Tibial nerve (tissue), 4 donors: Measurements from ENCODE around the gene CCDC184. TPM values are rescaled to one million over a fixed set of nuclear protein-coding genes. Genes with fewer than 3 reads are reported as not detected.

Experiments
- DNase-seq, 2 donors: peaks; one replicate each; pipeline ENCODE4 v3.0.0-alpha.2; 2019; ENCODE audit warnings: low spot score in 2 of 2
- H3K27ac ChIP-seq, 4 donors: fragments of 200-600 bp; sonication (generic) in 3 of 4; one replicate each; pipeline ENCODE4 v1.5.1; 2017 to 2019; ENCODE audit warnings: mild to moderate bottlenecking in 1 of 4
- H3K27me3 ChIP-seq, 2 donors: fragments of 200-600 bp; sonication (generic) in 1 of 2; one replicate each; pipeline versions ENCODE4 v1.5.1 to v1.6.0; 2017 to 2019
- H3K36me3 ChIP-seq, 3 donors: fragments of 200-600 bp; sonication (generic); one replicate each; pipeline ENCODE4 v1.5.1; 2018 to 2019
- H3K4me1 ChIP-seq, 4 donors: fragments of 200-600 bp; sonication (generic) in 3 of 4; one replicate each; pipeline ENCODE4 v1.5.1; 2017 to 2019
- H3K4me3 ChIP-seq, 4 donors: fragments of 200-600 bp; sonication (generic) in 3 of 4; one replicate each; pipeline ENCODE4 v1.5.1; 2017 to 2019; ENCODE audit warnings: mild to moderate bottlenecking in 1 of 4, moderate library complexity in 1 of 4
- H3K9me3 ChIP-seq, 4 donors: fragments of 200-600 bp; sonication (generic) in 3 of 4; one replicate each; pipeline ENCODE4 v1.5.1; 2017 to 2019
- EP300 ChIP-seq, 2 donors: sonication (generic); formaldehyde crosslinking; IDR thresholded peaks; one replicate each; pipeline ENCODE4 v1.6.1; 2017; ENCODE audit warnings: antibody characterized with exemption in 2 of 2, mild to moderate bottlenecking in 1 of 2
- POLR2A ChIP-seq, 2 donors: fragments of 450-650 bp; IDR thresholded peaks; one replicate each; pipeline ENCODE4 v1.6.1; 2017; ENCODE audit warnings: antibody characterized with exemption in 2 of 2, mild to moderate bottlenecking in 2 of 2, moderate library complexity in 2 of 2
- WGBS, 2 donors: methylation state at CpG; one replicate each; pipeline ENCODE4 v1.1.5; 2018; 5-methylcytosine and 5-hydroxymethylcytosine counted together
- total RNA-seq, 4 donors: library from RNA; depleted of rRNA; stranded (reverse); fragments of >200 nt; gene quantifications; one replicate each; pipeline ENCODE4 v1.1.0, GENCODE V29; 2016
- TF ChIP-seq, protein P1 (sequence below), 5 experiments: fragments of 200-600 bp in 3 of 5; fragments of 450-650 bp in 2 of 5; sonication (generic) in 3 of 5; IDR thresholded peaks; one replicate each; pipeline ENCODE4 v1.5.1; 2016 to 2019; ENCODE audit warnings: antibody characterized with exemption in 5 of 5, mild to moderate bottlenecking in 3 of 5, moderate library complexity in 2 of 5

Gene CCDC184
- total RNA-seq, 4 donors from 2014 or later = 2.1 to 4.3 (median 2.9) TPM

DNA sequence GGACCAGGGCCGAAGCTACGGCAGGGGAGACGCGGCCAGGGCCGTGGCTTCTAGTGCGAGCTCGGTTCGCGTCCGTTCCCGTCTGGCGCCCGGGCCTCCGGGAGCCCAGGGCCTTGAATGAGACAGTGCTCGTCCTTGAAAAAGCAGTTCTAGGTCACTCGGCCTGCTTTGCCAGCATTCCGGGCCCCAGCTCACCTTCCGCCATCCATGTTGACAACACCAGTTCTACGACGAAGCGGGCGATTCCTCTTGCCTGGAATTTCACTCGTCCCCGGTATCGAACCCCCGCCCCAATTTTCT lies 15.2 kb downstream of the CCDC184 start:
- Histone ChIP-seq H3K9me3 (peaks cover 0 to 16% (median 0%) of the 10 kb centered on the region in 4 donors), H3K27ac (peak overlapping the region; percentile 95 to 98 (median 96)), H3K27me3 (no peaks in the 10 kb centered on the region), H3K36me3 (peaks cover 0 to 15% (median 0%) of the 10 kb centered on the region in 3 donors), H3K4me3 (peak overlapping the region; percentile 74 to 88 (median 80)), H3K4me1 (peaks cover 0 to 41% (median 10%) of the 10 kb centered on the region in 4 donors)
- DNase-seq = no peak
- TF ChIP-seq, protein P1, sequence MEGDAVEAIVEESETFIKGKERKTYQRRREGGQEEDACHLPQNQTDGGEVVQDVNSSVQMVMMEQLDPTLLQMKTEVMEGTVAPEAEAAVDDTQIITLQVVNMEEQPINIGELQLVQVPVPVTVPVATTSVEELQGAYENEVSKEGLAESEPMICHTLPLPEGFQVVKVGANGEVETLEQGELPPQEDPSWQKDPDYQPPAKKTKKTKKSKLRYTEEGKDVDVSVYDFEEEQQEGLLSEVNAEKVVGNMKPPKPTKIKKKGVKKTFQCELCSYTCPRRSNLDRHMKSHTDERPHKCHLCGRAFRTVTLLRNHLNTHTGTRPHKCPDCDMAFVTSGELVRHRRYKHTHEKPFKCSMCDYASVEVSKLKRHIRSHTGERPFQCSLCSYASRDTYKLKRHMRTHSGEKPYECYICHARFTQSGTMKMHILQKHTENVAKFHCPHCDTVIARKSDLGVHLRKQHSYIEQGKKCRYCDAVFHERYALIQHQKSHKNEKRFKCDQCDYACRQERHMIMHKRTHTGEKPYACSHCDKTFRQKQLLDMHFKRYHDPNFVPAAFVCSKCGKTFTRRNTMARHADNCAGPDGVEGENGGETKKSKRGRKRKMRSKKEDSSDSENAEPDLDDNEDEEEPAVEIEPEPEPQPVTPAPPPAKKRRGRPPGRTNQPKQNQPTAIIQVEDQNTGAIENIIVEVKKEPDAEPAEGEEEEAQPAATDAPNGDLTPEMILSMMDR (IDR thresholded peaks at IDR 0.05) = no peak
- TF ChIP-seq POLR2A (IDR thresholded peaks at IDR 0.05) (no peak), EP300 (IDR thresholded peaks at IDR 0.05) (no peak)
- WGBS, 2 donors = 26 to 27% methylated on average over 12 to 21 of the region's 26 CpGs

DNA sequence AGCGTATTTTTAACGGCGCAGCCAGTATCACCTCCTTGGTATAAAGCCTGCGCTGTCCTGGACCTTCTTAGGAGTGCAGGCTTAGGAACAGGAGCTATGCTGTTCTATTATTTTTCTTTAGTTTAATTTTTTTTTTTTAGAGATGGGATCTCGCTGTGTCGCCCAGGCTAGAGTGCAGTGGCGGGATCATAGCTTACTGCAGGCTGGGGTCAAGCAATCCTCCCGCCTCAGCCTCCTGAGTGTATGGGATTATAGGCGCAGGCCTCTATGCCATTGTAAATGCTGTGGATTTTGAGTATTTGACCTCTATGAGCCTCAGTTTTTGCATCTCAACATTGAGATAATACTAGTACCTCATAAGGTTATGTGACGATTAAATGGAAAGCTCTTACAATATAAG lies 15.5 kb downstream of the CCDC184 start:
- WGBS, 2 donors = 51 to 60% methylated on average over 10 of the region's 10 CpGs

DNA sequence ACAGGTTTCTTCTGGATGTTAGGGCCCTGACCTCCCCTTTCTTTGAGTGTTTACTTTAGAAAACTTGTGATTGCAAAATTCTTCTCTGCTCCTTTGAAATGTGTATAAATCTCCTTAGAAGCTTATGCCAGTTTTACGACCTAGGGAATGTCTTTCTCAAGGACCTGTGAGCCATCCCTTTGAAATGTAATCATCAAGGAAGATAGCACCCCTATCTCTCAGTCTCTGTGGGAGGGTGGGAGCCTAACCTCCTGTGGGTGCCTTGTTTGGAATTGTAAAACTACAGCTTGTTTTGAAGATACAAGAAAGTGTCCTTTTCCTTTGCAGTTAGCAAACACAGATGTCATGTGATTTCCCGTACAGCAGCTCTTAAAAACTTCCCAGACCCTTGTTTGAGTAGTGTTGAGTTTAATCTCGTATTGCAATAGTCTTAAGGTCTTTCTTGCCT lies 16.4 kb downstream of the CCDC184 start:
- peaks cover 0 to 26% (median 0%) of the 10 kb centered on the region in 3 donors for H3K36me3 ChIP-seq
- no peak for DNase-seq
- peak overlapping the region in 3 of 4 donors; percentile 95 to 98 (median 98) for H3K27ac ChIP-seq
- H3K27me3 ChIP-seq = no peaks in the 10 kb centered on the region
- H3K9me3 ChIP-seq = peaks cover 0 to 28% (median 0%) of the 10 kb centered on the region in 4 donors
- H3K4me3 ChIP-seq = no peak overlapping the region
- peaks cover 0 to 35% (median 10%) of the 10 kb centered on the region in 4 donors for H3K4me1 ChIP-seq
- no peak for TF ChIP-seq POLR2A (IDR thresholded peaks at IDR 0.05)
- TF ChIP-seq, protein P1 (IDR thresholded peaks at IDR 0.05) = no peak
- TF ChIP-seq EP300 (IDR thresholded peaks at IDR 0.05) = no peak
- 32 to 34% methylated on average over 3 of the region's 3 CpGs for WGBS, 2 donors

More for the DNA sequence above, 15.5 kb downstream of the CCDC184 start:
- H3K27ac ChIP-seq = peak overlapping the region; percentile 95 to 98 (median 96)
- no peak for DNase-seq
- peaks cover 0 to 20% (median 0%) of the 10 kb centered on the region in 4 donors for H3K9me3 ChIP-seq
- TF ChIP-seq, protein P1 (IDR thresholded peaks at IDR 0.05) = no peak
- TF ChIP-seq EP300 (IDR thresholded peaks at IDR 0.05) (no peak), POLR2A (IDR thresholded peaks at IDR 0.05) (no peak)
- peaks cover 0 to 38% (median 10%) of the 10 kb centered on the region in 4 donors for H3K4me1 ChIP-seq
- H3K36me3 ChIP-seq = peaks cover 0 to 18% (median 0%) of the 10 kb centered on the region in 3 donors
- no peaks in the 10 kb centered on the region for H3K27me3 ChIP-seq
- H3K4me3 ChIP-seq = peak overlapping the region; percentile 74 to 88 (median 80)

GRCh38 chr12:48201091-48201490 lies 17.6 kb downstream of the CCDC184 start:
- TF ChIP-seq, protein P1 (IDR thresholded peaks at IDR 0.05) = no peak
- no peak for TF ChIP-seq EP300 (IDR thresholded peaks at IDR 0.05)
- no peak for TF ChIP-seq POLR2A (IDR thresholded peaks at IDR 0.05)
- WGBS, 2 donors = 87 to 88% methylated on average over 3 of the region's 3 CpGs
- no peak overlapping the region for H3K27ac ChIP-seq
- no peak overlapping the region for H3K4me3 ChIP-seq
- H3K27me3 ChIP-seq = no peaks in the 10 kb centered on the region
- DNase-seq = no peak
- H3K36me3 ChIP-seq = peaks cover 0 to 39% (median 0%) of the 10 kb centered on the region in 3 donors
- peaks cover 0 to 39% (median 0%) of the 10 kb centered on the region in 4 donors for H3K9me3 ChIP-seq
- H3K4me1 ChIP-seq = peaks cover 0 to 32% (median 10%) of the 10 kb centered on the region in 4 donors

DNA sequence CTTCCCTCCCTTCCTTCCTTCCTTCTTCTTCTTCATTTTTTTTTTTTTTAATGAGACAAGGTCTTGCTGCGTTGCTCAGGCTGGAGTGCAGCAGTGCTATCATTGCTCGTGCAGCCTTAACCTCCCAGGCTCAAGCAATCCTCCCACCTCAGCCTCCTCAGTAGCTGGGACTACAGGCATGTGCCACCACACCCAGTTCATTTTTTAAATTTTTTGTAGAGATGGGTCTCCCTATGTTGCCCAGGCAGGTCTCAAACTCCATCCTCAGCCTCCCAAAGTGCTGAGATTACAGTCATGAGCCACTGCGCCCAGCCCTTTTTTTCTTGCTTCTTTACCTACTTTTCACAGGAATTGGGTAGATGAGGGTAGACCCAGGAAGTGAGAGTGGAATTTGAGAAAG lies 18.1 kb downstream of the CCDC184 start:
- no peaks in the 10 kb centered on the region for H3K27me3 ChIP-seq
- DNase-seq = no peak
- H3K27ac ChIP-seq = no peak overlapping the region
- WGBS, 2 donors = 95 to 96% methylated on average over 3 of the region's 3 CpGs
- TF ChIP-seq, protein P1 (IDR thresholded peaks at IDR 0.05) = no peak
- TF ChIP-seq POLR2A (IDR thresholded peaks at IDR 0.05) (no peak), EP300 (IDR thresholded peaks at IDR 0.05) (no peak)
- peaks cover 0 to 44% (median 0%) of the 10 kb centered on the region in 3 donors for H3K36me3 ChIP-seq
- no peak overlapping the region for H3K4me3 ChIP-seq
- H3K4me1 ChIP-seq = peaks cover 0 to 32% (median 10%) of the 10 kb centered on the region in 4 donors
- H3K9me3 ChIP-seq = peaks cover 0 to 43% (median under 1%) of the 10 kb centered on the region in 4 donors
